Erythroblast (primary cell): ENCODE data around the gene MS4A3.

Experiments used
- GATA1 ChIP-seq: IDR thresholded peaks from 2 replicates; pipeline ENCODE4 v1.6.1; 2011; ENCODE audit warnings: low read depth, mild to moderate bottlenecking, control low read depth, low read length, moderate library complexity
- POLR2A ChIP-seq: IDR thresholded peaks from 2 replicates; pipeline ENCODE4 v1.6.1; 2011; ENCODE audit warnings: mild to moderate bottlenecking, low read length

- TF ChIP-seq POLR2A (no peak), GATA1 (no peak)
Observed at GRCh38 chr11:60111793-60112192, 55.3 kb downstream of the MS4A3 start.
